ENCODE measurements around the gene SLC11A2.

DNA sequence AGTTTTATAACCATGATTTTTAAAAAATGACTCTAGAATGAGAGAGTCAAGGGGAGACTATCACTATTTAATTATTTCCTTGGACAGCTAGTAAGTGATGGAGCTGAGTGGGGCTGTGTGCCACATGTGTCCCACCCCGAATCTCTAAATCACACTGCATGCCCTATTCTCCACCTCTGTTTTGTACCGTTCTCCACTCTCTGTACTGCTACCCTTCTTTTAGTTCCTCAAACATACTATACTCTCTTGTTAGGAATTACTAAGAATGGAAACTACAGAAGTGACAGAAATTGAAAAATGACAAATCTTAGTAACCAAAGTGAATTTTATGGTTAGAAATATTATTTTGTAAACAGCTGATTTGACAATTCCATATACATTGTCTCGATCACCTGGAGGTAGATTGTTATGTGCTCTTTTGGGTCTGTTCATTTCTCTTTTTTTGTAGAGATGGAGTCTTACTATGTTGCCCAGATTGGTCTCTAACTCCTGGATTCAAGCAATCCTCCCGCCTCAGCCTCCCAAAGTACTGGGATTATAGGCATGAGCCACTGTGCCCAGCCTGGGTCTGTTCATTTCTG lies 35.9 kb downstream of the SLC11A2 start:
- TF ChIP-seq, protein P1, sequence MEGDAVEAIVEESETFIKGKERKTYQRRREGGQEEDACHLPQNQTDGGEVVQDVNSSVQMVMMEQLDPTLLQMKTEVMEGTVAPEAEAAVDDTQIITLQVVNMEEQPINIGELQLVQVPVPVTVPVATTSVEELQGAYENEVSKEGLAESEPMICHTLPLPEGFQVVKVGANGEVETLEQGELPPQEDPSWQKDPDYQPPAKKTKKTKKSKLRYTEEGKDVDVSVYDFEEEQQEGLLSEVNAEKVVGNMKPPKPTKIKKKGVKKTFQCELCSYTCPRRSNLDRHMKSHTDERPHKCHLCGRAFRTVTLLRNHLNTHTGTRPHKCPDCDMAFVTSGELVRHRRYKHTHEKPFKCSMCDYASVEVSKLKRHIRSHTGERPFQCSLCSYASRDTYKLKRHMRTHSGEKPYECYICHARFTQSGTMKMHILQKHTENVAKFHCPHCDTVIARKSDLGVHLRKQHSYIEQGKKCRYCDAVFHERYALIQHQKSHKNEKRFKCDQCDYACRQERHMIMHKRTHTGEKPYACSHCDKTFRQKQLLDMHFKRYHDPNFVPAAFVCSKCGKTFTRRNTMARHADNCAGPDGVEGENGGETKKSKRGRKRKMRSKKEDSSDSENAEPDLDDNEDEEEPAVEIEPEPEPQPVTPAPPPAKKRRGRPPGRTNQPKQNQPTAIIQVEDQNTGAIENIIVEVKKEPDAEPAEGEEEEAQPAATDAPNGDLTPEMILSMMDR (IDR thresholded peaks at IDR 0.05; ENCODE audit: poor library complexity) = no peak
- TF ChIP-seq EZH2 (IDR thresholded peaks at IDR 0.05; ENCODE audit: borderline replicate concordance) = no peak
- TF ChIP-seq EZH2phosphoT487 (IDR thresholded peaks at IDR 0.05; ENCODE audit: low read depth, severe bottlenecking, unreplicated experiment) = no peak
